SH-SY5Y (cell line): Measurements from ENCODE around the gene ANKRD24.

ENCODE experiments used
- GATA2 ChIP-seq: IDR thresholded peaks from 2 replicates; pipeline ENCODE4 v1.6.1; 2011; ENCODE audit warnings: mild to moderate bottlenecking, low read depth, low read length
- GATA3 ChIP-seq: IDR thresholded peaks from 2 replicates; pipeline ENCODE4 v1.6.1; 2011; ENCODE audit warnings: low read depth, mild to moderate bottlenecking, low read length, moderate library complexity

GRCh38 chr19:4234142-4234861 lies 51.8 kb downstream of the ANKRD24 start:
- TF ChIP-seq GATA2 (no peak), GATA3 (no peak)
